SK-N-SH treated with all-trans-retinoic acid at 6 μM for 48 hours (cell line): Measurements from ENCODE around the gene CNGA4.
A peak's percentile ranks its signal among the peaks of the same experiment; 100 is the strongest.

Experiments used
- ATAC-seq: fragments of 200-7000 bp; cut with Tn5 transposase; 3 replicates; pipeline ENCODE4 v1.9.1; 2020; ENCODE audit warnings: mild to moderate bottlenecking, moderate library complexity
- ARNTL ChIP-seq: fragments of 450-650 bp; formaldehyde crosslinking; IDR thresholded peaks from 2 replicates; pipeline ENCODE4 v1.5.0; 2020; ENCODE audit warnings: low read depth, mild to moderate bottlenecking, moderate library complexity, borderline replicate concordance
- BACH2 ChIP-seq: fragments of 250-450 bp; sonication (Bioruptor Pico); IDR thresholded peaks from 2 replicates; pipeline ENCODE4 v1.9.0; 2021; ENCODE audit warnings: mild to moderate bottlenecking, borderline replicate concordance
- CSDC2 ChIP-seq: fragments of 250-450 bp; sonication (Bioruptor Pico); IDR thresholded peaks from 2 replicates; pipeline ENCODE4 v1.5.0; 2020; ENCODE audit warnings: mild to moderate bottlenecking, moderate library complexity
- ESRRG ChIP-seq: fragments of 250-450 bp; sonication (Bioruptor Pico); IDR thresholded peaks from 2 replicates; pipeline ENCODE4 v1.6.1; 2021; ENCODE audit warnings: mild to moderate bottlenecking
- GLIS3 ChIP-seq: fragments of 250-450 bp; sonication (Bioruptor Pico); IDR thresholded peaks from 2 replicates; pipeline ENCODE4 v1.5.0; 2020; ENCODE audit warnings: mild to moderate bottlenecking, moderate library complexity
- ISL1 ChIP-seq: fragments of 250-450 bp; sonication (Bioruptor Pico); IDR thresholded peaks from 2 replicates; pipeline ENCODE4 v2.1.2; 2022; ENCODE audit warnings: mild to moderate bottlenecking, moderate library complexity
- OSR1 ChIP-seq: fragments of 250-450 bp; sonication (Bioruptor Pico); IDR thresholded peaks from 2 replicates; pipeline ENCODE4 v1.8.0; 2022; ENCODE audit warnings: moderate library complexity, mild to moderate bottlenecking, inconsistent platforms
- PPARA ChIP-seq: fragments of 250-450 bp; sonication (Bioruptor Pico); IDR thresholded peaks from 2 replicates; pipeline ENCODE4 v1.5.0; 2020; ENCODE audit warnings: mild to moderate bottlenecking, borderline replicate concordance
- TOX ChIP-seq: fragments of 250-450 bp; sonication (Bioruptor Pico); IDR thresholded peaks from 2 replicates; pipeline ENCODE4 v1.8.0; 2021; ENCODE audit warnings: mild to moderate bottlenecking, moderate library complexity, borderline replicate concordance
- TSHZ2 ChIP-seq: fragments of 250-450 bp; sonication (Bioruptor Pico); IDR thresholded peaks from 2 replicates; pipeline ENCODE4 v1.5.0; 2020; ENCODE audit warnings: mild to moderate bottlenecking, moderate library complexity
- ZC3H10 ChIP-seq: fragments of 250-450 bp; sonication (Bioruptor Pico); IDR thresholded peaks from 2 replicates; pipeline ENCODE4 v1.5.1; 2021; ENCODE audit warnings: mild to moderate bottlenecking, moderate library complexity
- ZFP3 ChIP-seq: fragments of 250-450 bp; sonication (Bioruptor Pico); IDR thresholded peaks from 2 replicates; pipeline ENCODE4 v1.5.0; 2020; ENCODE audit warnings: mild to moderate bottlenecking, moderate library complexity
- ZFP30 ChIP-seq: fragments of 450-650 bp; formaldehyde crosslinking; IDR thresholded peaks from 2 replicates; pipeline ENCODE4 v1.5.0; 2022; ENCODE audit warnings: mild to moderate bottlenecking, moderate library complexity
- ZNF8 ChIP-seq: fragments of 450-650 bp; formaldehyde crosslinking; IDR thresholded peaks from 2 replicates; pipeline ENCODE4 v1.5.0; 2020; ENCODE audit warnings: mild to moderate bottlenecking, moderate library complexity
- TF ChIP-seq, protein P1 (sequence below): fragments of 250-450 bp; sonication (Bioruptor Pico); IDR thresholded peaks from 2 replicates; pipeline ENCODE4 v1.8.0; 2020; ENCODE audit warnings: mild to moderate bottlenecking, moderate library complexity, borderline replicate concordance
- TF ChIP-seq, protein P2 (sequence below): fragments of 250-450 bp; sonication (Bioruptor Pico); IDR thresholded peaks from 2 replicates; pipeline ENCODE4 v1.8.0; 2021; ENCODE audit warnings: low read depth, mild to moderate bottlenecking, moderate library complexity, borderline replicate concordance

The CNGA4 gene

DNA sequence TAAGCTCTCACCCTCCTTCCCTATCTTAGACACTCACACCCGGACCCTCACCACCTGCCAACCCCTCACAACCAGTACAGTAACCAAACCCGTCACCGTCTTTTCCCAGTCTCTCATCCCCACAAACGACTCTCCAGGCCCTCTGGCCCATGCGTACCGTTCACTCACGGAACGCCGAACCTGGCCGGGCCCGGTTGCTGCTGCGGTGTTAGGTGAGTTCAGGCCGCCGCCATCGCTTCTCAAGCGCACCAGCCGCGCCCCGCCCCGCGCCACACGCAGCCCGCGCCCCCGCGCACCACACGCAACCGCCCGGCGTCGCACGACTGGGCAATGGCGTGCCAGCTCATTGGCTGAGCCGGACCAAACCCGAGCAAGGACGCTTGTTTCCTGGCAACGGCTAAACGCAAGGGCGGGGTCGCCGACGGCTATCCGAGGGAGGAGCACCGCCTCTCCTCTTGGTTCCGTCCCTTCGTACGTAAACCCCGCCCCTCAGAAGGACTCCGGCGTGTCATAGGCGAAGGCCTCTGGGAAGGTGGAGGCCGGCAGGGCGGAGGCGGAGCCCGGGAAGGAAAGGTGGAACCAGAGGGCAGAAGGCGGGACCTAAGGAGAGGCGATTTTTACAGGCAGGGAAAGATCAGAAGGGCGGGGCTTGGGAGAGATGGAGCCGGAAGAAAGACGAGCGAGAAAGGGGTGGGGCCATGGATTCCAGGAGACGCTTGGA lies 4.3 kb upstream of the CNGA4 start, which contains the start of gene FHIP1B:
Gene FHIP1B, minus strand, starts transcription at position 250 of the 721 bp plus-strand sequence. CDS start 10,120 bp downstream, outside the sequence.
- TF ChIP-seq, protein P1, sequence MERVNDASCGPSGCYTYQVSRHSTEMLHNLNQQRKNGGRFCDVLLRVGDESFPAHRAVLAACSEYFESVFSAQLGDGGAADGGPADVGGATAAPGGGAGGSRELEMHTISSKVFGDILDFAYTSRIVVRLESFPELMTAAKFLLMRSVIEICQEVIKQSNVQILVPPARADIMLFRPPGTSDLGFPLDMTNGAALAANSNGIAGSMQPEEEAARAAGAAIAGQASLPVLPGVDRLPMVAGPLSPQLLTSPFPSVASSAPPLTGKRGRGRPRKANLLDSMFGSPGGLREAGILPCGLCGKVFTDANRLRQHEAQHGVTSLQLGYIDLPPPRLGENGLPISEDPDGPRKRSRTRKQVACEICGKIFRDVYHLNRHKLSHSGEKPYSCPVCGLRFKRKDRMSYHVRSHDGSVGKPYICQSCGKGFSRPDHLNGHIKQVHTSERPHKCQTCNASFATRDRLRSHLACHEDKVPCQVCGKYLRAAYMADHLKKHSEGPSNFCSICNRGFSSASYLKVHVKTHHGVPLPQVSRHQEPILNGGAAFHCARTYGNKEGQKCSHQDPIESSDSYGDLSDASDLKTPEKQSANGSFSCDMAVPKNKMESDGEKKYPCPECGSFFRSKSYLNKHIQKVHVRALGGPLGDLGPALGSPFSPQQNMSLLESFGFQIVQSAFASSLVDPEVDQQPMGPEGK (CRISPR knock-in tag): no peak
- no peak for TF ChIP-seq ESRRG (CRISPR knock-in tag)
- TF ChIP-seq, protein P2, sequence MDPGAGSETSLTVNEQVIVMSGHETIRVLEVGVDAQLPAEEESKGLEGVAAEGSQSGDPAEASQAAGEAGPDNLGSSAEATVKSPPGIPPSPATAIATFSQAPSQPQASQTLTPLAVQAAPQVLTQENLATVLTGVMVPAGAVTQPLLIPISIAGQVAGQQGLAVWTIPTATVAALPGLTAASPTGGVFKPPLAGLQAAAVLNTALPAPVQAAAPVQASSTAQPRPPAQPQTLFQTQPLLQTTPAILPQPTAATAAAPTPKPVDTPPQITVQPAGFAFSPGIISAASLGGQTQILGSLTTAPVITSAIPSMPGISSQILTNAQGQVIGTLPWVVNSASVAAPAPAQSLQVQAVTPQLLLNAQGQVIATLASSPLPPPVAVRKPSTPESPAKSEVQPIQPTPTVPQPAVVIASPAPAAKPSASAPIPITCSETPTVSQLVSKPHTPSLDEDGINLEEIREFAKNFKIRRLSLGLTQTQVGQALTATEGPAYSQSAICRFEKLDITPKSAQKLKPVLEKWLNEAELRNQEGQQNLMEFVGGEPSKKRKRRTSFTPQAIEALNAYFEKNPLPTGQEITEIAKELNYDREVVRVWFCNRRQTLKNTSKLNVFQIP (CRISPR knock-in tag): no peak
- TF ChIP-seq PPARA (CRISPR knock-in tag): no peak
- no peak for TF ChIP-seq TSHZ2
- peak; percentile 95 for ATAC-seq

GRCh38 chr11:6237266-6237665 lies 1.6 kb upstream of the CNGA4 start:
- no peak for ATAC-seq
- no peak for TF ChIP-seq ZFP3 (CRISPR knock-in tag)
- TF ChIP-seq ZFP30: no peak
- TF ChIP-seq ZNF8 (CRISPR knock-in tag): no peak
- no peak for TF ChIP-seq ZC3H10 (CRISPR knock-in tag)
- TF ChIP-seq CSDC2 (CRISPR knock-in tag): no peak
- TF ChIP-seq ISL1 (CRISPR knock-in tag): no peak
- TF ChIP-seq, all 23 proteins: peak for 0

DNA sequence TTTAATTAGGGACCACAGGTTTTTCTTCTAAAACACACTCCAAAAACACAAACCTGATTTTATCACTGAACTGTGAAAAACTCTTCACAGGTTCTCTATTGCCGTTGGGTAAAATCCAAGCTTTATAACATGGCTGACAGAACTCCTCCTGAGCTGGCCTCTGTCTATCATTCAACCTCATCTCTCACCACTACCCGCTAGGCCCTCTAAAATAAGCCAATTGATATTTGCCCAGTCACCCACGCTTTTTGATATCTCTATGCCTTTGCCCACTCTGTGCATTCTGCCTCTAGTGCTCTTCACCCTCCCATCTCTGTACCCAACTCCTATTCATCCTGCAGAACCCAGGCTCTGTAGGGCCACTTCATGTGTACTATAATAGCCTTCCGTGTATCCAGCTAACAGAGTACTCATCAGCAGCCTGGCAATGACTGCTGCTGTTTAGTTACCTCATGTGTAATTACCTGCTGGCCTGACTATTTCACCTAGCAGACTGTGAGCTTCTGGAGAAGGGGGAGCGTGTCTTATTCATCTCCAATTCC lies 1.1 kb upstream of the CNGA4 start:
- ATAC-seq: no peak
- TF ChIP-seq BACH2 (CRISPR knock-in tag) (no peak), TSHZ2 (no peak), TOX (CRISPR knock-in tag) (no peak), CSDC2 (CRISPR knock-in tag) (no peak), ZFP3 (CRISPR knock-in tag) (peak; percentile 89)

DNA sequence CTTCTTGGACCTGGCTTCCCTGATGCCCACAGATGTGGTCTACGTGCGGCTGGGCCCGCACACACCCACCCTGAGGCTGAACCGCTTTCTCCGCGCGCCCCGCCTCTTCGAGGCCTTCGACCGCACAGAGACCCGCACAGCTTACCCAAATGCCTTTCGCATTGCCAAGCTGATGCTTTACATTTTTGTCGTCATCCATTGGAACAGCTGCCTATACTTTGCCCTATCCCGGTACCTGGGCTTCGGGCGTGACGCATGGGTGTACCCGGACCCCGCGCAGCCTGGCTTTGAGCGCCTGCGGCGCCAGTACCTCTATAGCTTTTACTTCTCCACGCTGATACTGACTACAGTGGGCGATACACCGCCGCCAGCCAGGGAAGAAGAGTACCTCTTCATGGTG lies 1.2 kb downstream of the CNGA4 start:
- TF ChIP-seq OSR1 (CRISPR knock-in tag): no peak
- no peak for TF ChIP-seq GLIS3 (CRISPR knock-in tag)
- TF ChIP-seq ARNTL (CRISPR knock-in tag): no peak
- TF ChIP-seq, protein P2 (CRISPR knock-in tag): no peak
- TF ChIP-seq ZFP30: no peak
- no peak for TF ChIP-seq ISL1 (CRISPR knock-in tag)
- TF ChIP-seq BACH2 (CRISPR knock-in tag): no peak
- no peak for ATAC-seq
